SKM-1 (cell line): ENCODE data around the gene IGLON5.

Source experiments
- DNase-seq: peaks from one replicate; lab custom pipeline; 2025; ENCODE audit not compliant: unreplicated experiment; lab: John Stamatoyannopoulos, UW

IGLON5 gene

DNA sequence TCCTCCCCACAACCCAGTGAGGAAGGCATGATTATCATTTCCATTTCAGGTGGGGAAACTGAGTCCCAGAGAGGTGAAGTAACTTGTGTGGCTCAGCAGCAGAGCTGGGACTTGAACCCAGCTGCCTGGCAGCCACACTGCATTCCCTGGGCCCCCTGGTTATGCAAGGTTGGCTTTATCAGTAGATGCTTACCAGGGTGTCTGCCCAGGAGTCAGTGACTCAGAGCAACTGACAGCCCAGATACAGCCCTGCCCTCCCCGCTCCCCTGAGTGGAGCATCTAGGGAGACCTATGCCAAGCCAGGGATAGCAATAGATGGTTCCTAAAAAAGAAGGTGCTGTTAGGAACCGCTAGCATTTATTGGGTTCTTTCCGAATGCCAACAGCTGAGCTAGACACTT is 5.9 kb downstream of the IGLON5 start:
- no peak for DNase-seq

DNA sequence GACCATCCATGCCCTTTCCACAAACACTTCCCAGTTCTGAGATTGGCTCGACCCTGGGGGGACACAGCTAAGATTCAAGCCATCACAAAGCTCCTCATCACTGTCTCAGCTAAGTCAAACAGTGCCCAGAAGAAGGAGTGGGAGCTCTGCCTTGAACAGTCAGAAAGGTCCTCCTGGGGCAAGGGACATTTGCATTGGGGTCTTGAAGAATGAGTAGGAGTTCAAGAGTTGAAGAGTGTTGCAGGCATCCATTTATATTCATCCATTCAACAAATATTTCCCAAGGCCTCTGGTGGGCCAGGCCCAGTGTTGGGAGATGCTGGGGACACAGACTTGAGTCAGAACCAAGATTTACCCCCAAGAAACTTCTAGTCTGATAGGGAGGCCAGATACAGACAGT is 6.5 kb downstream of the IGLON5 start:
- DNase-seq: no peak

DNA sequence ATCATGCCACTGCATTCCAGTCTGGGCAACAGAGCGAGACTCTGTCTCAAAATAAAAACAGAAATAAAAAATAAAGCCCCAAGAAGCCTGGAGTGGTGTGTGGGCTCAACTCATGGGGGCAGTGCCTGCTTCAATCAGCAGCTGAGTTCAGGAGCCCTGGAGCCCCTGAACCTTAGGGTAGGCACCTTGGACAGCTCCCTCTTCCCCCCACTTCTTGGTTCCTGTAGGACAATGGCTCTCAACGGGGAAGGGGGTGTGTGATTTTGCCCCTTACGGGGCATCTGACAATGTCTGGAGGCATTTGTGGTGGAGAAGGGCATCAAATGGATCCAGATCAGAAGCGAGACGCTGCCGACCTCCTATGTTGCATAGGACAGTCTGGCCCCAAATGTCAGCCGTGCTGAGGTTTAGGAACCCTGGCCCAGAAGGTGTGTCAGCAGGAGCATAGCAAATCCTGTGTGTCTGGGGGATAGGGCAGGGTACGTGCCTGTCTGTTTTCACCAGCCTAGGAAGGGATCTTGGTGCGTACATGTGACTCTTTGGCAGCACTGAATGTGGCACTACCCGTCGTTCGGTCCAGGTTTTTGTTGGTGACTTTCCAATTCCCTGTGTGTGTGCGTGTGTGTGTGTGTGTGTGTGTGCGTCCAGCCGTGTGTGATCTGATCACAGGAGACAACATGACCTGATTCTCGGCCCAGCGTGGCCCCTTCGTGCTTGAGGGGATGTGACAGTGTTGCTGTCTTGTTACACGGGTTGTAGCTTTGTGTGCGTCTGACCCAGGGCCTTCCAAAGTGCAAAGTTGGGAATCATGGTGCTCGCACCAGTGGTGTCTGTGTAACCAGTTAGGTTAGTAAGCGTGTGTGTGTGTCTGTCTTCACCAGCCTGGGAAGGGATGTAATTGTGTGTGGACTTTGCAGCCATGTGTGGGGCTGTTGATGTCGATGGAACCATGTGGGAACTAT is 7.5 kb downstream of the IGLON5 start:
- DNase-seq: no peak

DNA sequence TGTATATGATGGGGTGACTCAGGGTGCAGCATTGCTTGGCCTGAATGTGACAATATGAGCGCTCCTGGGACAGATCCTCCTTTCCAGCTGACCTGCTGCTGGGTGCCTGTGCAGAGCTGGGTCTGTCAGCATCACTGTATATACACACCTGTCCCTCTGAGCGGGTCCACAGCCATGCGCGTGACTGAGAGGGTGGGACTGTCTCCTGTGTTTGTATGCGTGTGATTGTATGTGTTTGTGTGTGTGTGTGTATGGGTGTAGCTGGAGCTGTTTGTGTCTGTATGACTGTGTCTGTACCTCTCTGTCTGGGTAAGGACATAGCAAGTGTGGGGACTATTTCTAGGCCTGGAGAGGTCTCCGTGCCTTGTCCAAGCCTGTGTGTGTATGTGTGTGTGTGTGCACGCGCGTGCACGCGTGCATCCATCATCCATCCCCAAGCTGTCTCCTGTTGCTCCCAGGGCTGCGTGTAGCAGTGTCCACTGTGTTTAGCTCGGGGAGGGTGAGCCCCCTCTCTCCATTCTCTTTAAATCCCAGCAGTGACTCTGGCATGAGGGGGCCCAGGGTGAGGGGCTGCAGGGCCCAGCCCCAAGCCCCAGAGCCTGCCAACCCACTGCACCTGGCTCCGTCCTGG is 8.3 kb downstream of the IGLON5 start:
- DNase-seq: no peak

DNA sequence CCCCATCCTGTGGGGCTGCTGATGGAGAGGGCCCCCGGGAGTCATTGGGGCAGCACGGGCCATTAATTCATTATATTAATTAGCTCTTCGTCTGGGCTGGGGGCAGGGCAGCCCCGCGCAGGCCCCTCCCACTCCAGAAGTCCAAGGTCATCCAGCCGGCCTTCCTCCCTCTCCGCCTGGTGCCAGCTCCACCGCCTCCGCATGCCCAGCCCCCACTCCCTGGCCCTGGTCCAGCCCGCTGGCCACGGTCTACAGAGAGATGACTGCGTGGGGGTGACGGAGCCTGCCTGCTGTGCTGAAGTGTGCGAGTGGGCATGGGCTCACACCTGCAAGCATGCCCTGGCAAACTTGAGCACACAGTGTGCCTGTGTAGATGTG is 8.8 kb downstream of the IGLON5 start:
- no peak for DNase-seq

DNA sequence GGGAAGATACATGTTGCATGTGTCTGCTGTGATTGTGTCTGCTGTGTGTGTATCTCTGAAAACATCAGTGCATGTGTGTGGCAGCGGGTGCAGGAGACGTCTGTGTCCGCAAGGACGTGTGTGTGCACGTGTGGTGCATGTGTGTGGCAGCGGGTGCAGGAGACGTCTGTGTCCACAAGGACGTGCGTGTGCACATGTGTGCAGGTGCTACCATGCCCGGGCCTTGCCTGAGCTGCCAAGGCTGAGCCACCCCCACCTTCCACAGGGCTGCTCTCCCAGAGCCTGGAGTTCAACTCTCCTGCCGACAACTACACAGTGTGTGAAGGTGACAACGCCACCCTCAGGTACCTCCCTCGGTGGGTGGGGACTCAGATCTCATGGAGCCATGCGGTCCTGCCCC is 10.4 kb downstream of the IGLON5 start:
- DNase-seq: no peak

DNA sequence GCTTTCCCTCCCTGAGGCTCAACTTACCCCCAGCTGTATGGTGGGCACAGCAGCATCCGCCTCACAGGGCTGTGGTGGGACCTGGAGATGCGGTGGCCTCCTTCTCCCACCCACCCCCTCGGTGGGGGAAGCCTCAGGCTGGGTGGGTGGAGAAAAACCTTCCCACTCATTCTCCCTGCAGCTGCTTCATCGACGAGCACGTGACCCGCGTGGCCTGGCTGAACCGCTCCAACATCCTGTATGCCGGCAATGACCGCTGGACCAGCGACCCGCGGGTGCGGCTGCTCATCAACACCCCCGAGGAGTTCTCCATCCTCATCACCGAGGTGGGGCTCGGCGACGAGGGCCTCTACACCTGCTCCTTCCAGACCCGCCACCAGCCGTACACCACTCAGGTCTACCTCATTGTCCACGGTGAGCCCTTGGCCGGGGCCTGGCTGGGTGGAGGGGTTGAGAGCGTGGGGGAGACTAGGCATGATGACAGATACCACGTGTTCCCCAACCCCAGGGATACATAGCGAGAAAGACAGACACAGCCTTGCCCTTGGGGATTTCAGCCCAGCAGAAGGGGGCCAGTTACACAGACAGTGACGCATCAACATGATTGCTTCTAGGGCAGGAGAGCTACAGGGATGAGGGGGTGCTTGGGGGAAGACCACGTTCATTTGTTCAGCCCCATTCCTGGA is 12.2 kb downstream of the IGLON5 start:
- DNase-seq: no peak

DNA sequence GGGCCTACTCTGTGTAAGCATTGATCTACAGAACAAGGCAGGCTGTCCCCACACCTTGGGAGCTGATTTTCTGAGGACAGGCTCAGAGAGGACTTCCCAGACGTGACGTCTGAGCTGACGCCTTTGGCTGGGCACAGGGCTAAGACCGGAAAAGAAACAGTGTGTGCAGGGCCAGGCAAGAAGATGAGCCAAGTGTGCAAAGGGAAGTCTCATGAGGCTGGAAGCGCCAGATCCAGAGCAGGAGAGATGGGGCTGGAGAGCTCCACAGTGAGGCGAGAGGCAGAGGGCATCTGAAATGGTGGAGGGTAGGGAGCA is 12.7 kb downstream of the IGLON5 start:
- DNase-seq: no peak

DNA sequence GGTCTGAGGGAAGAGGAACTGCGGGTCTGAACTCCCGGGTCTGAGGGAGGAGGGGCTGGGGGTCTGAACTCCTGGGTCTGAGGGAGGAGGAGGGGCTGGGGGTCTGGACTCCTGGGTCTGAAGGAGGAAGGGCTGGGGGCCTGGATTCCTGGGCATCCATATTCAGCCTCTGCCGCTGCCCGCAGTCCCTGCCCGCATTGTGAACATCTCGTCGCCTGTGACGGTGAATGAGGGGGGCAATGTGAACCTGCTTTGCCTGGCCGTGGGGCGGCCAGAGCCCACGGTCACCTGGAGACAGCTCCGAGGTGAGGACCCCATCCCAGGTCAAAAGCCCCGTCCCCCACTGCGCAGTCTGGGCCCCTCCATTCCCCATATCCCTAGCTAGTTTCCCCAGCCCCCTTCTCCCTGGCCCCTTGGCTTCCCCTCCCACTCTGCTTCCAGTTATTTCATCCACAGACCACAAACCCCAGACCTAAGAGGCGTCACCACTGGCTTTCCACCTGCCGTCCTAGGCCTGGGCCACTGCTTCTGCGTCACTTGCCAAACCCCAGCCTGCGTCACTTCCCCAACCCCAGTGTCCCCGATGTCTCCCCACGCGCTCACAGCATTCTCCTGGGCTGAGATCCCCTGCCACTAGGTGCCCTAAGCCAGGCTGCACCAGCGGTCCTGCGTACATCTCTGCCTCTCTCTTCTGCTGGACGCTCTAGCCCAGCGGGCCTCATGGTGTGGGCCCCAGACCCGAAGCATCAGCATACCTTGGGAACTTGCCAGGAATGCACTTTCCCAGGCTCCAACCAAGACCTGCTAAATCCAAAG is 13.9 kb downstream of the IGLON5 start:
- no peak for DNase-seq

DNA sequence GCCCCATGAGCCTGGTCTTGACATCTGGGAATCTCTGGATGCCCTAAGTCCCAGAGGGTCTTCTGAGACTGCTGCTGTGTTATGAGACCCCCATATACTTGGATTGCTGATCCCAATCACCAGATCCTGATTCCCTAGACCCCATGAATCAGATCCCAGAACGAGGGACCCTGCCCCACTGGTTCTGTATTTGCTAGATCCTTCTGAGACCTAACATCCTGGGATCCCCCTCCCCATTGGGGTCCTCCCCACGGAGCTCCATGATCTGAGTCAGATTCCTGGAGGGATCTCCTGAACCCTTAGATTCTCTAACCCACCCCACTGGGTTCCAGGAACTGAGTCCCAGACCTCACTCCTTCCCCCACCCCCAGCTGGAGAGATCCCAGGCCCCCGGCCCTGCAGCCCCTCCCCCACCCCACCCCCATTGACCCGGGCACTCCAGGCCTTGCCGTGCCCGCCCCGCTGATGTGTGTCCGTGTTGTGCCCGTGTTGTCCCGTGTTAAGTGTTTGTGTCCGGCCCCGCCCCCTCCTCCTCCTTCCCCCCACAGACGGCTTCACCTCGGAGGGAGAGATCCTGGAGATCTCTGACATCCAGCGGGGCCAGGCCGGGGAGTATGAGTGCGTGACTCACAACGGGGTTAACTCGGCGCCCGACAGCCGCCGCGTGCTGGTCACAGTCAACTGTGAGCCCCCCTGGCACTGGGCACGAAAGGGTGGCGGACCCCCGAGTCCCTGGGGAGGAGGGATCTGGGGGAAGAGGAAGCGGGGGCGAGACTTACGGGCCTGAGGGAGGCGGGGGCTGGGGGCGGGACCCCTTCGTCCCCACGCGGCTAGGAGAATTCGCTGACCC is 15.0 kb downstream of the IGLON5 start:
- DNase-seq: no peak

DNA sequence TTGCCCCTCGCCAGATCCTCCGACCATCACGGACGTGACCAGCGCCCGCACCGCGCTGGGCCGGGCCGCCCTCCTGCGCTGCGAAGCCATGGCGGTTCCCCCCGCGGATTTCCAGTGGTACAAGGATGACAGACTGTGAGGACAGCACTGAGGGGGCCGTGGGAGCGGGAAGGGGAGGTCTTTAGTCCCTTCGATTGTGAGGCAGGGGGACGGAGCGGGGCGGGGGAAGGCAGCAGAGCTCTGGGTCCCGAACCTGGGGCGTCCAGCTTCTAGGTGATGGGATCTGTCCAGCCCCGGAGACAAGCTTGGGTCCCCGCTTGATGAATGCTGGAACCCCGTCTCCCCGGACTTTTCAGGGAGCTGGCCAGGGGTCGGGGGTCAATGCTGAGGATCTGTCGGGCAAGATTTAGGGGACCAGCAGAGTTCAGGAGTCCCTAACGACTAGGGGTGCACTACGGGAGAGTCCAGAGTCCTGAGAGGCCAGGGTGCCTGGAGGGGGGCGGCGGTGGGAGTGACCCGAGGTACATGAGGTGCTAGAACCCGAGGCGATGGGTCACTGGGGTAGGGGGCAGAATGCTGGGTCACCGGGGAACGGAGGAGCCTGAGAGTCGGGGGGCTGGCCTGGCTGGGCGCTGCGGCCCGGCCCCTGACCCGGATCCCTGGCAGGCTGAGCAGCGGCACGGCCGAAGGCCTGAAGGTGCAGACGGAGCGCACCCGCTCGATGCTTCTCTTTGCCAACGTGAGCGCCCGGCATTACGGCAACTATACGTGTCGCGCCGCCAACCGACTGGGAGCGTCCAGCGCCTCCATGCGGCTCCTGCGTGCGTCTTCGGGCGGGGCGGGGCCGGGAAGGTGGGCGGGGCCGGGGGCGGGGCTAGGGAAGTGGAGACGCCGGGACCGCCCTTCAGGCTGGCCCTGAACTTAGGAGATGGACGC is 15.9 kb downstream of the IGLON5 start:
- DNase-seq: no peak

DNA sequence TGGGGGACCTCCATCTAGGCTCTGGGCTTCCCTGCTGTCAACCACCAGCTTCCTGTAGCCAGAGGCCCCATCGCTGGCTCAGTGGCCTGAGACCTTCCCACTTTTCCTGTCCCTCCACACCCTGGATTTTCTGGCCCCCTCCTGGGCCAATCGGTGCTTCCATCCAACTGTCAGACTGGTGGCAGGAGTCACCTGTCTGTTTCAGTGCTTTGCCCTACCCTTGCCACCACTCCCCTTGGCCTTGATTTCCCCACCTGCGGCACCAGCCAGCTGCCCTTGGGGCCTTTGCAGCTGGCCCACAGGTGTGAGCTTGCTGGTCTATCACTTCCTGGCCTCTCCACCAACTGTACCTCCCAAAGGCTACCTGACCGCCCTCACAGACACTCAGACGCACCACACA is 18.0 kb downstream of the IGLON5 start:
- no peak for DNase-seq

DNA sequence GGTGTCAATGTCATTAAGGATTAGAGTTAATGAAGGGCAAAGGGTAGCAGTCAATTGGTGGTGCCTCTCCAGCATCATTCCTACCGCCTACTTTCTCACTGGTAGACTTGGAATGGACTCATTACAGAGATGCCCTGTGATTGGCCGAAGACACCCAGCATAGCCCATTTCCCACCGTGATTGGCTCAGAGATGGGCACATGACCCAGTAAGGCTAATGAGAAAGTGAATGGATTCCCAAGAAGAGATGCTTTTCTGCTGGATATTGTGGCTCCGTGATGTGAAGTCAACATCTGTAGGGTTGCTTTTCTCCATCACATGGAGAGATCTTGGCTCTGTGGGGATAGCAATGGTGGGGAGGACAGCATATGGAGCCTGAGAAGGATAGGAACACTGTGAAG is 18.9 kb downstream of the IGLON5 start:
- DNase-seq: no peak

DNA sequence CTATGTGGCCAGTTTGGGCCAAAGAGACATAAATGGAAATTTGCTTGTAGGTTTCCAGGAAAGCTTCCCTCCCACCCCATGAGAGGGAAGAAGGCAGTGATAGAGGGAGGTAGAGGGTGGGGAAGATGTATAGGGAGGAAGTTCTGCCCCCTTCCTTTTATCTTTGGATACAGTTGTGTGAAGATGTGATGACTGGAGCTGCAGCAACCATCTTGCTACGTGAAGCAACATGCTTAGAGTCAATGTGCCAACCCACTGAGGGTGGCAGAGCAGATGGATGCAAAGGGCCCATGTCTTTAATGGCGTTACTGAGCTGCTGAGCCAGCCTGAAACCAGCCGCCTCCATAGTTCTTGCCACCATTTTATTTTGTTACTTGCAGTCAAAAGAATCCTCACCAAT is 19.7 kb downstream of the IGLON5 start:
- no peak for DNase-seq

DNA sequence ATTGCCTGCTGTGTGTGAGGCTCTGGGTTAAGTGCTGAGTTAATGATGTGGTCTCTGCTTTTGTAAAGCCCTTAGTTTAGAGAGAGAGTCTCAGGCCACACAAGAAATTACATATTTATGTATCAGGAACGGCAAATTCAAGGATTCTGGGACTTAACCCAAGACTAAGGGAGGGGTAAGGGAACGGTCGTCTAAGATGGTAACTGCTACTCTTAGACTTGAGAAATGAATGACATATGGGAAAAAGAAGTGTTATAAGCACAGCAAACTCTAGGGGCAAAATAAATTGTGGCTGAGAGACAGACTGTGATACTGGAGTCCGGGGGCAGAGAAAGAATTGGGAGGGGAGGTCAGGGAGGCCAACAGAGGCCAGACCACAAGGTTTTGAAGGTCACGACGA is 20.3 kb downstream of the IGLON5 start:
- DNase-seq: no peak

DNA sequence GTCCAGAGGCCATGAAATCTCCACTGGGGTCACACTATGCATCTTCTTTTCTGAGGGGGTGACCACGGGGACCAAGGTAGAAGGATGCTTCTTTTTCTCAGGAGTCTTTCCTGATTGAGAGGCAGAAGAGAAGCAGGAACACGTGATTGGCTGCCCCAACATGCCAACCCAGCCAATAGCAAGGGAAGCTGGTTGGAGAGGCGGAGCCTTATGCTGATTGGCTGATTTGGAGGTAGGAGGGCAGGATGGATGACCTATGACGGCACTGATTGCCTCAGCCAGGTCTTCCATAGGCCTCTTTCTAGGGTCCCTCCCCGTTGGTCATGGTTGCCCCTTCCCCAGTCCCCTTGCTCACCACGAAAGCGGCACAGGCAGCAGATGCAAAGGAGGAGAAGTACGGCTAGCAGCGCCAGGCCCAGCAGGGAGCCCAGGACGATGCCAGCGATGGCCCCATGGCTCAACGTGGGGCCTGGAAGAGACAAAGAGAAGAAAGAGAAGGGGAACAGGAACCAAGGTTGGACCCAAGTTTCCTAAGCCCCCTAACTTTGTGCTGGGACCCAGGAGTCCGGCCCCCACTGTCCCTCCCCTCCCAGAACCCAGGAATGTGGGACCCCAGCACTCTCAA is 22.5 kb downstream of the IGLON5 start:
- no peak for DNase-seq

DNA sequence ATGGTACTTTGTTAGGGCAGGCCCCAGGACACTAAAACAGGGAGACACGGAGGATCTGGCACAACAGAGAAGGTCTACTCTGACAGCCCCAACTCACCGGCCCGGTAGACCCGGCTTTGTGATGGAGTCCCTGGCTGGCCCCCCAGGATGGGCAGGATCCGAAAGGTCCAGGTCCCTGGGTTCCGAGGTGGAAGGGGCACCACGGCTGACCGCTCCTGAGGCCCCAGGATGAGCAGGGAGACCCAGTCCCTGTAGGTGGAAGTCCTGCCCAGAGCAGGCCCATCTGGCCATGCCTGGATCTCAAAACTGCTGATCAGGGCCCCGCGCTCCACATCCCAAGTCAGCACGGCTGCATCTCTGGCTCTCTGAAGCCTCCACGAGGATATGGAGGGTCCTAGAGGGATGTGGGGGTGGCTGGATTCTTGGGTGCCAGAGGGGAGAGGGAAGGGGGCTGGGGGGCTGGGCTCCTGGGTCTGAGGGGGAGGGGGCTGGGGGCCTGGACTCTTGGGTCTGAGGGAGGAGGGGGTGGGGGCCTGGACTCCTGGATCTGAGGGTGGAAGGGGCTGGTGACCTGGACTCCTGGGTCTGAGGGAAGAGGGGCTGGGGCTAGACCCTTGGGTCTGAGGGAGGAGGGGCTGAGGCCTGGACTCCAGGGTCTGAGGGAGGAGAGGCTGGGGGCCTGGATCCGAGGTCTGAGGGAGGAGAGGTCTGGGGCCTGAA is 25.9 kb downstream of the IGLON5 start:
- DNase-seq: no peak

DNA sequence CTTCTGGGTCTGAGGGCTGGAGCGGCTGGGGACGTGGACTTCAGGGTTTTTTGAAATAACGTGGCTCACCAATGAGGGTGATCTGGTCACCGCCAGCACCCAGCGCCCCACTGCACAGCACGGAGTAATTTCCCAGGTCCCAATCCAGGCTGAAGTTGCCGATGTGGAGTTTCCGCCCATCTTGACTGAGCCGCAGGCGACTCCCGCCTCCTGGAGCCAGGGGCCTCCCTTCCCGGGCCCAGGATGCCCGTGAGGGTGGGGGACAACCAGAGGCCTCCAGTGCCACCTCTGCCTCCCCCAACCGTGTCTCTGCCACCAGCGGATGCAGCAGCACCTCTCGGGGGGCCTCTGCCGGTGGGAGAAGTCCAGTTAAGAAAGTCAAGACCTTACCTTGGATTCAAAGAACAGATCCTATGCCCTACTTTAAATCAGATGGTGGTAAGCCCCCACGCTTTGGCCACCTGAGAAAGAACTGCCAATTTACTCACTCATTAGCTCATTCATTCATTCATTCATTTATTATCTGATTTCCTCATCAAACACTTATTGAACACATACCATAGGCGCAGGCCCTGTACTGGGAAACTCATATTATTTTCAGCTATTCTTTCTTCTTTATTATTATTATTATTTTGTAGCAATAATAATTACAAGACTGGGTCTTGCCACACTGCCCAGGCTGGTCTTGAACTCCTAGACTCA is 26.6 kb downstream of the IGLON5 start:
- DNase-seq: no peak
